Pulmonary artery endothelial cell (primary cell): ENCODE measurements around the gene SPATA2. TPM values are rescaled to one million over a fixed set of nuclear protein-coding genes. Genes with fewer than 3 reads are reported as not detected.

Experiments used
- DNase-seq: peaks from one replicate; pipeline ENCODE4 v3.0.0-alpha.2; 2011; ENCODE audit warnings: low read depth, low spot score
- total RNA-seq: library from RNA; depleted of rRNA; stranded (reverse); fragments of >200 nt; gene quantifications from 2 replicates; pipeline ENCODE4 v1.2.3, GENCODE V29; 2014

Gene SPATA2
- total RNA-seq, 1 donor from 2014 or later: 1.3 TPM

- DNase-seq: no peak
Observed at GRCh38 chr20:49935746-49936152, 20.4 kb upstream of the SPATA2 start.

GRCh38 chr20:49929142-49929494 is 13.8 kb upstream of the SPATA2 start:
- DNase-seq: no peak

- no peak for DNase-seq
Observed at GRCh38 chr20:49928411-49929141, 13.2 kb upstream of the SPATA2 start.

GRCh38 chr20:49925901-49926454 is 10.6 kb upstream of the SPATA2 start:
- DNase-seq: no peak

- DNase-seq: no peak
Observed at GRCh38 chr20:49924247-49924646, 8.9 kb upstream of the SPATA2 start.

- DNase-seq: no peak
Observed at GRCh38 chr20:49919461-49919860, 4.1 kb upstream of the SPATA2 start.

DNA sequence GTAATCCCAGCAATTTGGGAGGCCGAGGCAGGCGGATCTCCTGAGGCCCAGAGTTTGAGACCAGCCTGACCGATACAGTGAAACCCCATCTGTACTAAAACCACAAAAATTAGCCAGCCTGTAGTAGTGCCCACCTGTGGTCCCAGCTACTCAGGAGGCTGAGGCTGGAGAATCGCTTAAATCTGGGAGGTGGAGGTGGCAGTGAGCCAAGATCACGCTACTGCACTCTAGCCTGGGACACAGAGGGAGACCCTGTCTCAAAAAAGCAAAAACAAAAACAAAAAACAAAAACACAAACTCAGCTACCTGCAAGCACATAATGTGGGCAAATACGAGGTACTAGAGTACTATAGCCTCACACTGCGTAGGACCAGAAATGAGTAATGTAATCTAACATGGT is 3.7 kb upstream of the SPATA2 start:
- DNase-seq: no peak

- no peak for DNase-seq
Observed at GRCh38 chr20:49918446-49918845, 3.1 kb upstream of the SPATA2 start.

GRCh38 chr20:49916146-49917002 is 1.0 kb upstream of the SPATA2 start:
- no peak for DNase-seq

- DNase-seq: no peak
Observed at GRCh38 chr20:49915118-49915379, 280 bp downstream of the SPATA2 start.

GRCh38 chr20:49914310-49915117 is 815 bp downstream of the SPATA2 start:
- no peak for DNase-seq

DNA sequence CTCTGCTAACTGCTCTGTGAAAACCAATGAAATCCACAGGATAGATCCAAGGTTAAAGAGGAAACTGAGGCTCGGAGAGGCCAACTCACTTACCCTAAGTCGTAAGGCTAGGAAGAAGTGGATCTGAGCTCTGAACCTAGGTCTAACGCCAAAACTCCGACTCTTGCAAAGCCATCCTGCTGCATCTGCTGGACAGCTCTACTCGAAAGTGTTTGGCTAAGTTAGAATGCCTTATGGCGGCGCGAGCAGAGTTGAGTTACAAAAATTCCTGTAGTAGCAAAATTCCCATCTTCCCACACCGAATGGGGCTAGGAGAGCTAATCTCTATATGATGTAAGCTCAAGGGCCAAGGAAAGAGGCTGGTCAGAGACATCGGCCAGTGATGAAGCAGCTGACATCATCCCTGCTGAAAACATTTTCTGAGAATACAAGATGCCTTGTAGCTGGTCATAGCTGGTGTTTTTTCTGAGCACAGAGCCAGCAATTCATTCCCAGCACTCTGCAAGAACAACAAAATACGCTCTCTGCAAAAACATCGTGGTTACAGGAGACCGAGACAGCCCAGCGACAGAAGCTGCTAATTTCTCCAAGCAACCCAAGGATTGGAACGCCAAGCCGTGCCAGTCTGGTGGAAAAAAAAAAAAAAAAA is 1.8 kb downstream of the SPATA2 start:
- DNase-seq: no peak

- DNase-seq: no peak
Observed at GRCh38 chr20:49910340-49910706, 5.0 kb downstream of the SPATA2 start.

DNA sequence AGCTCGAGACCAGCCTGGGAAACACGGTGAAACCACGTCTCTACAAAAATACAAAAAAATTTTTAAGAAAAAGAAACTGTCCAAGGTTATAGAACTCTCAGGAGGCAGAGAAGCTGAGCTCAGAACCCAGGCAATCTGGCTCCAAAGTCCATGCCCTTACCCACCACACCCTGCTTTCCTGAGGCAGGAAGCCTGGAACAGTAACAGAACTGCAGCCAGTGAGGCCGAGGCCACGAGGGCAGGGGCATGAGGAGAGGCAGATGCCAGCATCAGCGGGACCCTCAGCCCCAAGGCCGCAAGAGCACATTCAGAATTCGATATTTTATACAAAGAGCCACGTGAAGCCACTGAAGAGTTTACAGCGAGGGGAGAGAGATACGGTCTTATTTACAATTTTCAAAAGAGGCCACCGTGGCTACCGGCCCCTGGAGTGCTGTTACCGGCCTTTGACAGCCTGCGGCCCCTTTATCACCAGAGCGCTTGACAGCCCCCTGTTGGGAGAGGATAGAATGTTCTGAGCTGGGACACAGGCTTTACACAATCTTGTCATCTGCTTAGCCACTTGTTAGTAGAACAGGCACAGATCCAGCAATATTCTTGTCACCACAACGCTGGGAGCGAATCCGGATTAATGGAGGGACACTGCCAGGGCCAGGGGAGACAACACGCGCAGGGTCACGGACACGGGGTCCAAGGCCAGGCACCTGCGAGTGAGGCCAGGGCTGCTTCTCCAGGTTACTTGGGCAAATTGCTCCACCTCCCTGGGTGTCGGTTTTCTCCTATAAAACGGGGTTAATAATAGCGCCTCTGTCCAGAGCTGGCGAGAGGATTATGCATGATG is 5.6 kb downstream of the SPATA2 start:
- DNase-seq: no peak

DNA sequence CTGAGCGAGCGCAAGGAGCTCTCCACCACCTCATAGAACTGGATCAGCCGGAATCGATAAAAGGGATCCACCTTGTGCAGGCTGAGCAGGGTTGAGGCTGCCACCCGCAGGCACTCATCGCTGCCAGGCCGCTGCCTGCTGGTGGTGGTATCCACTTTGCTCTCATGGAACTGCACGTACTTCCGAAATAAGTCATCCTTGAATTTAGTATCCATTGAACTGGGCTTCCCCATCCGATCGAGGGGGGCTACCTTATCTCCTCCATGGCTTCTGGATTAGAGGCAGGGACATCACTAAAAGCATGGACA is 7.1 kb downstream of the SPATA2 start:
- no peak for DNase-seq

DNA sequence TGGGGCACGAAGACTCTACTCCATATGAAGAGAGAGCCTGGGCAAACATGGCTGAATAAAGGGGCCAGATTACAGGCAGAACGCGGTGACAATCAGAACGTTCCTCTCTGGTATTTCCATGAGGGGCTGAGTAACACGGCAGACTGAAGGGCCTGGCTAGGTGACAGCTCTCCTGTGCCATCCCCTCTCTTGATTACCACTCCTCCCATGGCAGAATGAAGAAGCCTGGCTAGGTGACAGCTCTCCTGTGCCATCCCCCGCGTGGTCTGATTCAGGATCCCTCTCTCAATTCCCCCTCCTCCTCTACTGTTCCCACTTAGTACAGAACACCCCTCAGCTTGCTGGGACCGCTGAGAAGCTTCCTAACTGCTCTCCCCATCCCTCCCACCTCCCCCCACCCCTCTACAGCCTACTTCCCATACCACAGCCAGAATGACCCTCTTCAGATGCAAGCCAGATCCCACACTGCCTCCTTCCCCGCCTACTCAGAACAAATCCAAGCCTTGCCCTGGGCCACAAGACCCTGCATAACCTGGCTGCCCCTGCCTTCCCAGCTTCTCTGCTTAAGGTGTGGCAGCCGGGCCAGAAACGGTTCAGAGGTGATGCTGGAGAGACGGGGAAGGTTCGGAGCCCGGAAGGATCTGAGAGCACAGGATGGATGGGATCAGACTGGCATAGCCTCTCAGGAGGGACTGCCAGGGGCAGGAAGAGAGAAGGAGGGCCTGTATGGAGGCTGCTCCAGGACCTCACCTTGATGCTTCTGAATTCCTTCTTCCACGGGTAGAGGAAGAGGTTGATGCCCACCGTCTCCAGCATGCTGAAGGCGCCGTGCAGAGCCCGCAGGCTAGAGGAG is 7.7 kb downstream of the SPATA2 start:
- DNase-seq: no peak

- no peak for DNase-seq
Observed at GRCh38 chr20:49906615-49907154, 8.6 kb downstream of the SPATA2 start.

DNA sequence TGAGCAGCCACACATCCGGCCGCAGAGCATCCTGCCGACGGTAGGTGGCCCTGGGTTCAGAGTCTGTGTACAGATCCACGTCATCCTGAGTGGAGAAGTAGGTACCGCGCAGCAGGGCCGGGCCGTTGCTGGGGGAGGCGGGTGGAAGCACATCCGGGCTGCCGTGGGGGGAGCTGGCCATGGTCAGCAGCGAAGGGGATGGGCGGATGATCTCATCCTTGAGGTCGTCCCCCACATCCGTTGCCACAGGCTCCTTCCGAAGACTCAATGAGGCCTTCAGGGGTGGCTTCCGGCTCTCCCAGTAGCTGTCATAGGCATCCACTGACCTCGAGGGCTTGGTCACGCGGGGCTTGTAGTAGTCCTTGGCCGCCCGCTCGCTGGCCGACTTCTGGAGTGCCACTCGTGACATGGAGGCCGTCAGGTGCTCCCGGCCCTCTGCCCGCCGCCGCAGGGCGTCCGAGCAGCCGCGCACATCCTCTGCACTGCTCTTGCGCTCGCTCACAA is 9.2 kb downstream of the SPATA2 start:
- no peak for DNase-seq

- no peak for DNase-seq
Observed at GRCh38 chr20:49905415-49906091, 9.8 kb downstream of the SPATA2 start.
